HG03196 (cell line): ENCODE data around the gene SLC2A6.
A peak's percentile ranks its signal among the peaks of the same experiment; 100 is the strongest.
"Not testable (repeated sequence)": the region's sequence is repeated elsewhere in the genome, so short reads cannot be mapped to it uniquely, and the experiment has no call there.

Experiments
- ATAC-seq: cut with Tn5 transposase; IDR thresholded peaks from one replicate; pipeline ENCODE4 v1.9.1; 2021; ENCODE audit not compliant: unreplicated experiment

The SLC2A6 gene

DNA sequence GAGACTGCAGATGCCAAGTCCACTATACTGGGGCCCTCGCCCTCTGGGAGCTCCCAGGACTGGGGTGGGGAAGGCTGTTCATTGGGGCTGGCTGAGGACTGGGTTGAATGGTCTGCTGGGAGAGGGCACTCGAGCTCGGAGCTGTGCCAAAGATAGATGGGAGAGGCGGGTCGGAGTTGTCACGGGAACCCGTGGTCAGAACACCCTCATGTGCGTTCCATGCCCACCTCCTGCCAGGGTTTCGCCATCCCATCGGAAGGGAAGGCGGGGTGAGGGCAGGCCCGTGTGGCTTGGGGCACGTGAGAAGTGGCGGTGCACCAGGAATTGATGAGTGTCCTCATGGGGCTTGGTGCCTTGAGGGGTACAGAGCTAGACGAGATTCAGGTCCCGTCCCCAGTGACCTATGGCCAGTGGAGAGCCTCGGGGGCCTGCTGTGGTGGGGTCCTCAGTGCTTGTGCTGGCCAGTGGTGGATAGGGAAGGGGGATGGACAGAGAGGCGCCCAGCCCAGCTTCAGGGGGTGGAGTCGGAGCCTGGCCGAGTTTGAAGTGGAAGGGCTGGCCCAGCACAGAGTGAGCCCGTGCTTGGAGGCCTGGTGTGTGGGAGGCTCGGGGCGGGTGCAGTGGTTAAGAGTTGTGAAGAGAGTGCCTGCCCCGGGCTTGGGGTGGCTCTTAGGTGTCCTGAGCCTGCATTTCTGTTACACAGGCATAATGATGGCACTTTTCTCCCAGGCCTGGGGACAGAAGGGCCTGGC, 14.9 kb downstream of the SLC2A6 start:
- no peak for ATAC-seq

DNA sequence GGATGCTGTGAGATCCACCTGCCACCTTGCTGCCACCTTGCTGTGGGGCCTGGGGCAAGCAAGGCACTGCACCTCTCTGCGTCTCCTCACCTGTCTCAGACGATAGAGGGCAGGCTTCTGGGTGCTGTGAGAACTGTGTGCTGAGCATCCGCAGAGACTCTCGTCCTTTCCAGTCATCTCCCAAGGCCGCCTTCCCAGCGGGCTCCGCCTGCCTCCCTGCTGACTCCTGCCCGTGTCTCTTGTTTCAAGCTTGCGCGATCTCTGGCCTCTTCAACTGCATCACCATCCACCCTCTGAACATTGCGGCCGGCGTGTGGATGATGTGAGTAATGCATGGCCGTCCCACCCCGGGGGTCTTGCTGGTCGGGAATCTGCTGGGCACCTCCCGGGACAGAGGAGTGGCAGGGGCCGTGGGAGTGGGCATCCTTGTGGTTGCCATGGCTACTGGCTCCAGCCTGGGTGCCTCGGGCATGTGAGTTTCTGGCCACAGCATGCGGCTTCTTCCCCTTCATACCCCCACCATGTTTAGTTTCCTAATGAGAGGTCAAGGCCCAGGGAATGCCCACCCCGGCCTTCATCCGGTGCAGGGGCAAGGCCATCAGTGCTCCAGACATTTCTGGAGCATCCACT, 15.6 kb downstream of the SLC2A6 start:
- no peak for ATAC-seq

DNA sequence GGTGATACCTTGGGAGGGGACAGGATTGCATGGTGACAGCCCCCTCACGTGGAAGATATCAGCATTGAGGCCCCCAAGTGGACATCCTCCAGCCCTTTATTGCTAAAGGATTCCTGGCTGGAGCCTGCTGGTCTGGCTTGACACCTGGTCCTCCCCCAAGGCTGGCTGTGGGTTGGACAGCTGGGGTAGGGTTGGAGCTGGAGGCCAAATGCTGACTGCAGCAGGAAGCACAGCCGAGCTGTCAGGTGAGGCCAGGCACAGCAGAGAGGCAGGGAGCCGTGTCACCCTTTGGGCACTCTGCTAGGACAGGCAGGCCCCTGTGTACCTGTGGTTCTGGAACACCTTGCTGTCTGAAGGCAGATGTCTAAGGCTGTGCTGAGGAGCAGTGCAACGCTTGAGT, 16.9 kb downstream of the SLC2A6 start:
- ATAC-seq, result no peak

DNA sequence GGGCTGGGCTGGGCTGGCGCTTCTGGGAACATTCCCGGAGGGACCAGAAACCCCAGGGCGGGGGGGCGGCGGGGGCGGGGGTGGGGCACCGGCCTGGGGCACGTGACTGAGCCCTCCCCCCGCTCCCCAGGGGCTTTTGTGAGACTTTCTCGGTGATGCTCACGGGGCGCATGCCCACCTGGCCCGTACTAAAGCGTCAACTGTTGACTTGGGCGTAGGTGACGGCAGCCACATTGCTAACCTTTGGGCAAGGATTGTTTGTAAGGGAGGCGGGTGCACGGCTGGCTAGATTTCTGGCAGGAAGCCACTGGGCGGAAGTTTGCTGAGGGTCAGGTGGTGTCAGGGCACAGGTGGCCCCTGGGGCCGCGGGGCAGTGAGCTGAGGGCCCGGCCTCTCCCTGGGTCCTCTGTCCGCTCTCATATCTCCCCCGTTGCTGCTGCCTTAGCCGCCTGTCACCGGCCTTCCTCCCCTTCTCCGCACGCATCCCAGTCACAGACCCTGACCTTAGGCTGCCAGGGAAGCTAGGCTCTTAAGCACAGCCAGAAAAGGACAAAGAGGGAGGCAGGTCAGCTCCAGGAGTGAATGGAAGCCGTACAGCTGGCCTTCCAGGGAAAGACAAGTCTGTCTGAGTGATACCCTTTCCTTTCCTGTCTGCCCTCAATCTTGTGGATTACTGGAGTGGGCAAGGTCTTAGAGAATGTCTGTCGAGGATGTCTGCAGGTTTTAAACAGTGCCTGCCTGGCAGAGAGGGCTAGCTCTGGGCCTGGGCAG, 18.3 kb downstream of the SLC2A6 start:
- peak; percentile 37 for ATAC-seq

DNA sequence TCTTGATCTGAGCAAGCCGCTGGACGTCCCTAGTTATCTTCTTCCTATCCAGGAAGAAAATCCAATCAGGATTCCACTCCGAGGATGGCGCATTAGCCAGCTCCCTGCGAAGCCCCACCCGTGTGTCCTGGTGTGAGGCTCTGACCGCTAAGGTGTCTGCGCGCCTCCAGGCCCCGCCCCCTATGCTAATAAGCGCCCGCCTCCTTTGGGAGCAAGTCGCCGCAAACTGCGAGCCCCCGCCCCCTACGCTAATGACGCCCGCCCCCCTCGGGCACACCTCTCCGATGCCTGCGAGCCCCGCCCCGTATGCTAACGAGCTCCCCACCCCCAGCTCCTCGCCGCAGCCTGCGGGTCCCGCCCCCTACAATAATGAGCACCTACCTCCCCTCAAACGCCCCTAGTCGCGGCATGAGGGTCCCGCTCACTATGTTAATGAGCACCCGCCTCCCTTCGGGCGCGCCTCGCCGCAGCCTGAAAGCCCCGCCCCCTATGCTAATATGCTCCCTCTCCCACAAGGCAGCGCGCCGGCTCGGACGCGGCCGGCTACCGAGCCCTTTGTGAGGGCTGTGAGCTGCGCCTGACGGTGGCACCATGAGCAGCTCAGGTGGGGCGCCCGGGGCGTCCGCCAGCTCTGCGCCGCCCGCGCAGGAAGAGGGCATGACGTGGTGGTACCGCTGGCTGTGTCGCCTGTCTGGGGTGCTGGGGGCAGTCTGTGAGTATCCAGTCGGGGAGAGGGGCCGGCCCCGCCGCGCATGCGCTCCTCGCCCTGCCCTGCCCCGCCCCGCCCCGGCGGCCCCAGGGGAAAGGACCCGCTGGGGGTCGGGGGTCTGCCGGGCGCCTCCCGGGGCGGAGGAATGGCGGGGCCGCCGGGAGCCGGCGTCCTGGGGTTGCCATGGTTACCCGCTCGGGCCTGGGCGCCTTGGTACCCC, 19.2 kb downstream of the SLC2A6 start, which contains the start of gene CACFD1:
TSS of gene CACFD1 (plus strand) at position 503 of the 929 bp plus-strand sequence. CDS start at position 592, 89 bp downstream.
- ATAC-seq, result peak; percentile 60

DNA sequence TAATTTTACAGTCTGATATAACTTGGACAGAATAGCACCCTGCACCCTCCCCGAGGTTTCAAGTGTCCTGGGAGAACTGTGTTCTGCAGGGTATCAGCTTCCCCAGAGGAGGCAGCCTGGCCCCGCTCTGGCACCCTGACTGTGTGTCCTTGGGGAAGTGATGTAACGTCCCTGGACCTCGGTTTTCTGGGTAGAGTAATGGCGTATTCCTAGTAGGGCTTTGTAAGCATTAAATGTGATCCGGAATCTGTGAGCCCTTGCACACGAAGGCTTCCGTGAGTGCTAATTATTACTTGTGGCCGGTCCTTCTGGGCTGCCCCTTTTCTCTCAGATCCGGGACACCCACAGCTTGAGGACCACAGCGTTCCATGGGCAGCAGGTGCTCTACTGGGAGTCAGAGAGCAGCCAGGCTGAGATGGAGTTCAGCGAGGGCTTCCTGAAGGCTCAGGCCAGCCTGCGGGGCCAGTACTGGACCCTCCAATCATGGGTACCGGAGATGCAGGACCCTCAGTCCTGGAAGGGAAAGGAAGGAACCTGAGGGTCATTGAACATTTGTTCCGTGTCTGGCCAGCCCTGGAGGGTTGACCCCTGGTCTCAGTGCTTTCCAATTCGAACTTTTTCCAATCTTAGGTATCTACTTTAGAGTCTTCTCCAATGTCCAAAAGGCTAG, 20.1 kb downstream of the SLC2A6 start:
- ATAC-seq, result no peak

DNA sequence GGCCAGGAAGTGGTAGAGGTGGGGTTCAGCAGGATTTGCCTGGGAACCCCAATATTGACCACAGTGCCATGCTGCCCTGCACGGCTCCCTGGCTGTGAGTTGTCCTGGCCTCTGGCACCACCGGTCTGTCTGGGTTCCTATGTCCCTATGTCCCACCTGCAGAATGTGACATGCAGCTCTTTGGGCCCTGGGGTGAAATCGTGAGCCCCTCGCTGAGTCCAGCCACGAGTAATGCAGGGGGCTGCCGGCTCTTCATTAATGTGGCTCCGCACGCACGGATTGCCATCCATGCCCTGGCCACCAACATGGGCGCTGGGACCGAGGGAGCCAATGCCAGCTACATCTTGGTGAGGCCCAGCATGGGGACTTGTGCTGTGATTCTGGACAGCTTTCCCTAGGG, 21.2 kb downstream of the SLC2A6 start:
- no peak for ATAC-seq

DNA sequence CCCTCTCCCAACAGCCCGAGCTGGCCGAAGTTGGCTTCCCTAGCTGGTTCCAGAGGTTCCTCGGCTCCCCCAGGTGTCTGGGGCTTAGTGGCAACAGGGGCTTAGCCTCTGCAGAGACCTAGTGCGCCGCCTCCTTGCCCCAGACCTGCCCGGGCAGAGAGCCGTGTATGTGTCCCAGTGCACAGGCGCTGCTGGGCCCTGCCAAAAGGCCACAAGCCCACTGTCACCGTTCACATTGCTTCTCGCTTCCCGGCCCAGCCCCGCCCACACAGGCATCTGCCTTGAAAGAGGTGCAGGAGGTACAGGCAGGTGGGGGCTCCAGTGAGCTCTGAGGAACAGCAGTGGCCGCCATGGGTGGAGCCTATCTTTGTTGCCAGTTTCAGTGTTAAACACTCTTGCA, 21.7 kb downstream of the SLC2A6 start:
- ATAC-seq, result no peak

DNA sequence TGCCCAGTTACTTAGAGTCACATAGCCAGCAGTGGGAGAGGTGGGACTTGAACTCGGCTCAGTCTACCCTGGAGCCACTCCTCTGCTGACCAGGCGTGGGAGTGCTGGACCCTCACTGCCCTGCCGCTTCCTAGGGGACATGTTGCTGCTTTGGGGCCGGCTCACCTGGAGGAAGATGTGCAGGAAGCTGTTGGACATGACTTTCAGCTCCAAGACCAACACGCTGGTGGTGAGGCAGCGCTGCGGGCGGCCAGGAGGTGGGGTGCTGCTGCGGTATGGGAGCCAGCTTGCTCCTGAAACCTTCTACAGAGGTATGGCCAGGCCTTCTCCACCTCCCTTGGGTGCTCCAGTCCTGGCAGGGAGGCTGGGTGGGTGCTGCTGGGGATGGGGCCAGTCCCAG, 22.5 kb downstream of the SLC2A6 start:
- ATAC-seq, result no peak

DNA sequence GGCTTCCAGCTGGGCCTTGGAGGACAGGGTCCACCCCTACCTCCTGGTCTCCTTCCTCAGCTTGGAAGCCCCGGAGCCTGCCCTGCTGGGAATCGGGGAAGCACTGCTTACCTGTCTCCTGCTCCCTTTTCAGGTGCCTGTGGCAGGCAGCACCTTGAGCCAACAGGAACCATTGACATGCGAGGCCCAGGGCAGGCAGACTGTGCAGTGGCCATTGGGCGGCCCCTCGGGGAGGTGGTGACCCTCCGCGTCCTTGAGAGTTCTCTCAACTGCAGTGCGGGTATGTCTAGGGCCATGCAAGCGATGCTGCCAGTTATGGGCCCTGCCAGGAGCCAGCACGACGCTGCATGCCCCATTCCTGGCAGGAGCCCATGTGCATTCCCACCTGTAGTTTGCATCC, 23.0 kb downstream of the SLC2A6 start:
- ATAC-seq, result no peak

DNA sequence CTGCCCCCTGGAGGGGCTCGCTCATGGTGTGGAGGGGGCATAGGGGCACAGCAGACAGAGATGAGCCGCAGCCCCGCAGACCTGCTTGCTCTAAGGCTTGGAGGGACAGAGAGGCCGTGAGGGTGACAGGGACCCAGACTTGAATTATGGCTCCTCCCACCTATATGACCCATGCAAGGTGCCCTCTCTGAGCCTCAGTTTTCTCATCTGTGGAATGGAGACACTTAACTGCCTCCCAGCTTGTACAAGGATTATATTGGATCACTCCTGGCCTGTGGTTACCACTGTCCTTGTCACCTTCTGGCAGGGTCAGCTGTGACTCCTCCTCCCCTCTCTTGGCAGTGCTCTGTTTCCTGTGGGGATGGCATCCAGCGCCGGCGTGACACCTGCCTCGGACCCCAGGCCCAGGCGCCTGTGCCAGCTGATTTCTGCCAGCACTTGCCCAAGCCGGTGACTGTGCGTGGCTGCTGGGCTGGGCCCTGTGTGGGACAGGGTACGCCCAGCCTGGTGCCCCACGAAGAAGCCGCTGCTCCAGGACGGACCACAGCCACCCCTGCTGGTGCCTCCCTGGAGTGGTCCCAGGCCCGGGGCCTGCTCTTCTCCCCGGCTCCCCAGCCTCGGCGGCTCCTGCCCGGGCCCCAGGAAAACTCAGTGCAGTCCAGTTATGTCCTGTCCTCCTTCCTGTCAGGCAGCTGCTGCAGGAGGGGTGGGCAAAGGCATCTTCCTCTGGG, 23.8 kb downstream of the SLC2A6 start:
- ATAC-seq, result no peak

DNA sequence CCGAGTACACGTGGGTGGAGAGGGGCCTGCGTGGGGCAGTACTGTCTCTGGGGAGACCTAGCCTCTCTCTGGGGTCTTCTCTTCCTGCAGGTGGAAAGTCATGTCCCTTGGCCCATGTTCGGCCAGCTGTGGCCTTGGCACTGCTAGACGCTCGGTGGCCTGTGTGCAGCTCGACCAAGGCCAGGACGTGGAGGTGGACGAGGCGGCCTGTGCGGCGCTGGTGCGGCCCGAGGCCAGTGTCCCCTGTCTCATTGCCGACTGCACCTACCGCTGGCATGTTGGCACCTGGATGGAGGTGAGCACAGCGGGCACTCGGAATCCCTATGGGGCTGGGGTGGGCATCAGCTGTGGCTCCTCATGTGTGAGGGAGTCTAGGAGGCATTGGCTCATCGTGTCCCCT, 24.6 kb downstream of the SLC2A6 start:
- ATAC-seq, result no peak

DNA sequence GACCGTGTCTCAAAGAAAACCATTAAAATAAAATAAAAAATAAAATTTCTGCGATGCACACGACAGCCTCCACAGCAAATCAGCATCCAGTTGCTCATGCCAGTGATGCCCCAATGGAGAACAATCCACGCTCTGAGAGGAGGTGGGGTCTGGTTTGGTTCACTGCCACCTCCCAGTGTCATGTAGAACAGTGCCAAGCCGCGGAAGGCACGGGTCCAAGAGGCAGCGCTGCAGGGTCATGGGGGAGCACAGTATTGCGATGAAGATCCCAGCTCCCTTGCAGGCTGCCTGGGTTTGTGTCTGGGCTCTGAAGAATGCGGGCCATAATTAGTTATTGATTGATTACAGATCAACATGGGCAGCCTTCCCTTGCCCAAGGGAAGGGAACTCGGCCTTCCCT, 25.2 kb downstream of the SLC2A6 start:
- no peak for ATAC-seq

DNA sequence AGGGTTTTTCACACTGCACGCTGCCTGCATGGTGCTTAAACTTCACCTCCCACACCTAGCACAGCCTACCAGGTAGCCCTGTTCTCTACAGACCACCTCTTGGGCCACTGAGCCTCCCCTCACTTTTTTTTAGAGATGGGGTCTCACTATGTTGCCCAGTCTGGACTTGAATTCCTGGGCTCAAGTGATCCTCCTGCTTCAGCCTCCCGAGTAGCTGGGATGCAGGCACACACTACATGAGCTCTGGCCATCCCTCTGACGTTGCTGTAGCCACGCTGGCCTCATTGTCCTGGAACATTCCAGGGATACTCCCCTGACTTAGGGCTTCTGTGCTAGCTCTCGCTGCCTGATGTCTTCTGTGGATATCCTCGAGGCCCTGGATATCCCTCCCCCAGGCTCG, 26.3 kb downstream of the SLC2A6 start:
- no peak for ATAC-seq

DNA sequence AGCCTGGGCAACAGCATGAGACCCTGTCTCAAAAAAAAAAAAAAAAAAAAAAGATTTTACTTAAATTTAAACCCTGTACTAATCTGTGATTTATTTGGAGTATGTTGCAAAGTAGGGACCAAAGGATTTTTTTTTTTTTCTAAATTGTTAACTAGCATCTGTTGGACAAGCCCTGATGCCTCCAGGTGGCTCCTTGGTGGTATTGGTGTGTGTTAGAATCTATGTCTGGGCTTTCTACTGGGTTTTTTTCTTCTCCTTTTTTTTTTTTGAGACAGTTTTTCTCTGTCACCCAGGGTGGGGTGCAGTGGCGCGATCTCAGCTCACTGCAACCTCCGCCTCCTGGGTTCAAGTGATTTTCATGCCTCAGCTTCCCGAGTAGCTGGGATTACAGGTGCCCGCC, 27.0 kb downstream of the SLC2A6 start:
- ATAC-seq, result not testable (repeated sequence)

DNA sequence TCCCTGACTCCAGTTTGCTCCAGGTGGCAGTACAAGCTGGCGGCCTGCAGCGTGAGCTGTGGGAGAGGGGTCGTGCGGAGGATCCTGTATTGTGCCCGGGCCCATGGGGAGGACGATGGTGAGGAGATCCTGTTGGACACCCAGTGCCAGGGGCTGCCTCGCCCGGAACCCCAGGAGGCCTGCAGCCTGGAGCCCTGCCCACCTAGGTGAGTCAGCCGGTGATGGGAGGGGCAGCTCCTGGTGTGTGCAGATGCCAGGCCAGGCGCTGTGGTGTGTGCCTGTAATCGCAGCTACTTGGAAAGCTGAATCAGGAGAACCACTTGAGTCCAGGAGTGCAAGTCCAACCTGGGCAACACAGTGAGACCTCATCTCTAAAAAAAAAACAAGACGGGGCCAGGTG, 29.1 kb downstream of the SLC2A6 start:
- ATAC-seq, result no peak

DNA sequence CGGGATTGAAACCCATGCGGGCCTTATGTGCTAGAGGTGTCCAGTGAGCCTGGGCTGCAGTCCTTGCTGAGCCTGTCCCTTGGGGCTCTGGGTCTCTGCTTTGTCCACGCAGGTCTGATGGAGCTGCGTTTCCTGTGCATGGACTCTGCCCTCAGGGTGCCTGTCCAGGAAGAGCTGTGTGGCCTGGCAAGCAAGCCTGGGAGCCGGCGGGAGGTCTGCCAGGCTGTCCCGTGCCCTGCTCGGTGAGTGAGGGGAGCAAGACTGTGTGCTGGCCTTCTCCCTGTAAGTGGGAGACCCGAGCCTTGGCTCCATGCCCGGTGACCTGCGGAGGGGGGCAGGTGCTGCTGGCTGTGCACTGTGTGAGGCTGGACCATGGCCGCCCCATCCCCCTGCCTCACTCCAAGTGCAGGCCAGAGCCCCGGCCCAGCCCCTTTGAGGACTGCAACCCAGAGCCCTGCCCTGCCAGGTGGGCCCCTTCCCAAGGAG, 30.4 kb downstream of the SLC2A6 start:
- no peak for ATAC-seq

DNA sequence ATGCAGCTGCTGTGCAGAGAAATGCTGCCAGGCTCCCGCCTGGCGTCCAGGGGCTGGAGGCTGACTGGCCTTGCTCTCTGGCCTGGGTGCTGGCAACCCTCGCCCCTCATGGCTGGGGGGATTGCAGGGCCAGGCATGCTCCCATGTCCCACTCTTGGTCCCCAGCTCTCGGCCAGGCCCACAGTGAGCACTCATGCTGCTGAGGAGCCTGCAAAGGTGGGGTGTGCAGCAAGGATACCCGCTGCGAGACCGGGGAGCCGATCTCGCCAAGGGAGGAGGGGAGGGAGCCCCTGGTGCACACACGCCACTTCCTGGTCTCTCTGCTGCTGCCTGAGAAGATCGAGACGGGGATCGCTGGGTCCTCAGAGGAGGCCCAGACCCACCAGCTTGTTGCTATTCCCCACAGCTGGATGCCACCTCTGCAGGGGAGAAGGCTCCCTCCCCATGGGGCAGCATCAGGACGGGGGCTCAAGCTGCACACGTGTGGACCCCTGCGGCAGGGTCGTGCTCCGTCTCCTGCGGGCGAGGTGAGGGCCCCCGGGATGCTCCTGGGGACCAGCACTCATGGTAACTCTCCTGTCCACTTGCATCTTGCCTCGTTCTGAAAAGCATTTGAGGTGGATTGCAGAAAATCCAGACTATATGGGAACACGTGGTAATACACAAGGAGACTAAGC, 33.5 kb downstream of the SLC2A6 start:
- no peak for ATAC-seq

DNA sequence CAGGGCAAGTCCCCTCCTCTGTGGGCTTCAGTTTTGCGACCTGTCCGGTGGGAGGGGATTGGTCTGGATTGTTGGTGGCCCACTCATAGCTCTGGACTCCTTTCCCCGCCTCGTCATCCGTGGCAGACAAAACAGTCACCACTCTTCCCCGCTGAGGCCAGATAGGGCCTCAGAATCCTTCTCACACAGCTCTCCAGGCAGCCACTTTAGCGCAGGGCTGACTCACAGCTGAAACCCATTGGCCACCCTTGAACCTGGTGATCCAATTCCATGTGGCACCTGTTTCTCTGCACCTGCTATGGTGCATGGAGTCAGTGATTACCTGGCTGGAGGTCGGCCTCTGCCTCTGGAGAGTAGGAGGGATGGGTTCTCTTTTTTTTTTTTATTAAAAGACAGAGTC, 34.9 kb downstream of the SLC2A6 start:
- ATAC-seq, result no peak
